ENCODE measurements around the gene CD19. TPM values are rescaled to one million over a fixed set of nuclear protein-coding genes. Genes with fewer than 3 reads are reported as not detected.

Gene CD19
- polyA plus RNA-seq, 3 donors: 0.28 to 0.75 (median 0.65) TPM

- DNase-seq: no peak
- H3K4me1 ChIP-seq (ENCODE audit: control insufficient read depth in 1 of 2, insufficient read depth in 2 of 2, low read length in 2 of 2): peaks cover 16 to 24% of the 10 kb centered on the region in 2 donors
Observed at GRCh38 chr16:28951410-28951943, 19.7 kb downstream of the CD19 start.

GRCh38 chr16:28958216-28958615 lies 26.4 kb downstream of the CD19 start:
- Histone ChIP-seq H3K4me2 (replicated peaks; ENCODE audit: extremely low read depth, low read length, poor library complexity, severe bottlenecking) (no peak overlapping the region), H3K79me2 (ENCODE audit: insufficient read depth, low read length) (peaks cover 9% of the 10 kb centered on the region), H3K4me1 (ENCODE audit: control insufficient read depth in 1 of 2, insufficient read depth in 2 of 2, low read length in 2 of 2) (no peaks in the 10 kb centered on the region), H3K36me3 (replicated peaks in 1 of 2; ENCODE audit: control insufficient read depth in 1 of 2, insufficient read depth in 2 of 2, low read length in 2 of 2) (peaks cover 75 to 96% of the 10 kb centered on the region in 2 donors), H3K27ac (ENCODE audit: low read depth in 1 of 2, low read length in 2 of 2) (no peak overlapping the region), H3K9ac (ENCODE audit: insufficient read depth, low read length, poor library complexity, severe bottlenecking) (no peak overlapping the region), H3K27me3 (ENCODE audit: control insufficient read depth in 2 of 2, insufficient read depth in 2 of 2, low read length in 2 of 2) (no peaks in the 10 kb centered on the region), H2AFZ (ENCODE audit: insufficient read depth, low read depth, low read length, poor library complexity, severe bottlenecking) (no peak overlapping the region), H4K20me1 (ENCODE audit: insufficient read depth, low read length) (no peaks in the 10 kb centered on the region), H3K9me3 (replicated peaks in 1 of 2; ENCODE audit: control insufficient read depth in 1 of 2, insufficient read depth in 1 of 2, low read length in 2 of 2) (no peaks in the 10 kb centered on the region), H3K4me3 (replicated peaks in 1 of 3; ENCODE audit: low read depth in 2 of 3, low read length in 3 of 3) (no peak overlapping the region)
- H3K4me3 Mint-ChIP-seq: no peak overlapping the region
- no peaks in the 10 kb centered on the region for H3K27me3 Mint-ChIP-seq (ENCODE audit: low read depth in 3 of 3)
- H3K27ac Mint-ChIP-seq: peak overlapping the region in 3 of 7 donors; percentile 9 to 50 (median 26)
- H3K9me3 Mint-ChIP-seq: no peaks in the 10 kb centered on the region
- WGBS (ENCODE audit: insufficient coverage): 82% methylated on average over 4 of the region's 9 CpGs
- TF ChIP-seq CTCF (IDR thresholded peaks at IDR 0.05): no peak
- peaks cover 78 to 96% of the 10 kb centered on the region in 2 donors for H3K36me3 Mint-ChIP-seq
- peaks cover under 1% of the 10 kb centered on the region for H3K4me1 Mint-ChIP-seq
- no peak for DNase-seq
- intact Hi-C loops (cut with micrococcal nuclease): no loop called here

More at GRCh38 chr16:28951410-28951943, 19.7 kb downstream of the CD19 start:
- no peaks in the 10 kb centered on the region for H3K27me3 ChIP-seq (ENCODE audit: control insufficient read depth in 2 of 2, insufficient read depth in 2 of 2, low read length in 2 of 2)
- Mint-ChIP-seq H3K27ac (peak overlapping the region in 6 of 7 donors; percentile 35 to 95 (median 87)), H3K4me3 (peak overlapping the region; percentile 90 to 97), H3K9me3 (no peaks in the 10 kb centered on the region), H3K36me3 (peaks cover 40 to 44% of the 10 kb centered on the region in 2 donors), H3K27me3 (ENCODE audit: low read depth in 3 of 3) (peaks cover 2 to 7% (median 4%) of the 10 kb centered on the region in 3 donors), H3K4me1 (peaks cover 25% of the 10 kb centered on the region)
- H3K79me2 ChIP-seq (ENCODE audit: insufficient read depth, low read length): peaks cover 33% of the 10 kb centered on the region
- H3K27ac ChIP-seq (ENCODE audit: low read depth in 1 of 2, low read length in 2 of 2): peak overlapping the region in 1 of 2 donors; percentile 79
- H3K36me3 ChIP-seq (replicated peaks in 1 of 2; ENCODE audit: control insufficient read depth in 1 of 2, insufficient read depth in 2 of 2, low read length in 2 of 2): peaks cover 27 to 37% of the 10 kb centered on the region in 2 donors
- H2AFZ ChIP-seq (ENCODE audit: insufficient read depth, low read depth, low read length, poor library complexity, severe bottlenecking): peak overlapping the region; percentile 98
- intact Hi-C loops (cut with micrococcal nuclease): no loop called here
- no peaks in the 10 kb centered on the region for H3K9me3 ChIP-seq (replicated peaks in 1 of 2; ENCODE audit: control insufficient read depth in 1 of 2, insufficient read depth in 1 of 2, low read length in 2 of 2)
- no peak for TF ChIP-seq CTCF (IDR thresholded peaks at IDR 0.05)
- H3K9ac ChIP-seq (ENCODE audit: insufficient read depth, low read length, poor library complexity, severe bottlenecking): peak overlapping the region; percentile 89
- H4K20me1 ChIP-seq (ENCODE audit: insufficient read depth, low read length): peaks cover 8% of the 10 kb centered on the region
- H3K4me3 ChIP-seq (replicated peaks in 1 of 3; ENCODE audit: low read depth in 2 of 3, low read length in 3 of 3): peak overlapping the region; percentile 71 to 94 (median 80)
- H3K4me2 ChIP-seq (replicated peaks; ENCODE audit: extremely low read depth, low read length, poor library complexity, severe bottlenecking): peak overlapping the region; percentile 92
- WGBS (ENCODE audit: insufficient coverage): 2% methylated on average over 15 of the region's 17 CpGs
